PC-9 (cell line): Measurements from ENCODE around the gene HINT2. TPM values are rescaled to one million over a fixed set of nuclear protein-coding genes. Genes with fewer than 3 reads are reported as not detected.

Experiments used
- BruUV-seq: library from RNA; stranded (reverse); fragments of 400-500 nt; replicated peaks from 2 replicates; lab custom pipeline; 2021; lab: Mats Ljungman, UMichigan
- CTCF ChIA-PET: fragments of 300-600 bp; sonication (Branson Sonifier 250); formaldehyde crosslinking; loops from one replicate; lab custom pipeline; 2022; ENCODE audit warnings: antibody characterized with exemption; lab: Charles Lee
- POLR2A ChIA-PET: fragments of 300-600 bp; sonication (Branson Sonifier 250); formaldehyde crosslinking; loops from one replicate; lab custom pipeline; 2022; ENCODE audit warnings: antibody characterized with exemption; ENCODE audit not compliant: unreplicated experiment; lab: Charles Lee
- DNase-seq, 2 experiments: peaks; one replicate each; pipeline versions ENCODE4 v3.0.0 to v3.0.0-alpha.2; 2015 to 2022; ENCODE audit warnings: mixed read lengths in 1 of 2
- H2AFZ ChIP-seq: fragments of 200-600 bp; sonication (generic); 2 replicates; pipeline ENCODE4 v1.8.1; 2017; ENCODE audit warnings: antibody characterized with exemption
- H3F3A ChIP-seq: fragments of 200-600 bp; sonication (generic); 2 replicates; pipeline ENCODE4 v1.8.1; 2017; ENCODE audit warnings: antibody characterized with exemption, mild to moderate bottlenecking, low read depth; ENCODE audit not compliant: insufficient read depth
- H3K27ac ChIP-seq: fragments of 200-600 bp; sonication (generic); 2 replicates; pipeline ENCODE4 v1.6.1; 2016; ENCODE audit warnings: mixed run types
- H3K27me3 ChIP-seq: fragments of 200-600 bp; sonication (generic); 2 replicates; pipeline ENCODE4 v1.6.1; 2016; ENCODE audit warnings: low read depth, mixed run types; ENCODE audit not compliant: insufficient read depth
- H3K36me3 ChIP-seq: fragments of 200-600 bp; sonication (generic); 2 replicates; pipeline ENCODE4 v1.6.1; 2016; ENCODE audit warnings: low read depth, mixed run types
- H3K4me1 ChIP-seq: fragments of 200-600 bp; sonication (generic); replicated peaks from 2 replicates; pipeline ENCODE4 v1.6.1; 2016; ENCODE audit warnings: mixed run types; ENCODE audit not compliant: insufficient read depth
- H3K4me2 ChIP-seq: fragments of 200-600 bp; sonication (generic); 2 replicates; pipeline ENCODE4 v1.6.1; 2017; ENCODE audit warnings: mixed run types
- H3K4me3 ChIP-seq: fragments of 200-600 bp; sonication (generic); 2 replicates; pipeline ENCODE4 v1.6.1; 2016; ENCODE audit warnings: mixed run types
- H3K79me2 ChIP-seq: fragments of 200-600 bp; sonication (generic); 2 replicates; pipeline ENCODE4 v1.6.1; 2017; ENCODE audit warnings: low read depth, mixed run types
- H3K9me2 ChIP-seq: fragments of 200-600 bp; sonication (generic); 2 replicates; pipeline ENCODE4 v1.8.1; 2017; ENCODE audit warnings: mild to moderate bottlenecking; ENCODE audit not compliant: insufficient read depth
- H3K9me3 ChIP-seq: fragments of 200-600 bp; sonication (generic); 2 replicates; pipeline ENCODE4 v1.8.1; 2016; ENCODE audit warnings: low read depth; ENCODE audit not compliant: insufficient read depth
- H4K20me1 ChIP-seq: fragments of 200-600 bp; sonication (generic); 2 replicates; pipeline ENCODE4 v1.8.1; 2017; ENCODE audit not compliant: insufficient read depth
- EZH2 ChIP-seq: fragments of 200-600 bp; sonication (generic); IDR thresholded peaks from 2 replicates; pipeline ENCODE4 v1.8.0; 2017; ENCODE audit warnings: antibody characterized with exemption, low read depth
- intact Hi-C: fragments of 100-400 bp; cut with micrococcal nuclease; formaldehyde crosslinking; loops from one replicate; pipeline ENCODE4 v1.10.0; 2022; ENCODE audit not compliant: unreplicated experiment
- total RNA-seq: library from RNA; stranded (reverse); gene quantifications from 2 replicates; pipeline ENCODE4 v1.2.3, GENCODE V29; 2021
- TF ChIP-seq, protein P1 (sequence below): fragments of 200-600 bp; sonication (generic); conservative IDR thresholded peaks from 2 replicates; pipeline ENCODE4 v1.6.1; 2017; ENCODE audit warnings: mixed run types, antibody characterized with exemption, mild to moderate bottlenecking, moderate library complexity

The HINT2 gene
- total RNA-seq, 1 experiment from 2014 or later, result 53.1 TPM

DNA sequence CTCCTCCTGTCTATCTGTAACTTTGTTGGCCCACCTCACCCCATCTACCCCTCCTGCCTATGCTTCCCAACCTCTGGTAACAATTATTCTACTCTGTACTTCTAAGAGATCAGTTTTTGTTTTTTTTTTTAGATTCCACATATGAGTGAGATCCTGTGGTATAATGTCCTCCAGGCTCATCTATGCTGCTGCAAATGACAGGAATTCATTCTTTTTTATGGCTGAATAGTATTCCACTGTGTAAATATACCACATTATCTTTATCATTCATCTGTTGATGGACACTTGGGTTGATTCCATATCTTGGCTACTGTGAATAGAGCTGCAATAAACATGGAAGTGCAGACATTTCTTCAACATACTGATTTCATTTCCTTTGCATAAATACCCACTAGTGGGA, 31.4 kb downstream of the HINT2 start:
- no peak for DNase-seq
- H3K79me2 ChIP-seq, result no peaks in the 10 kb centered on the region
- intact Hi-C loops, result no loop called here
- H3K4me3 ChIP-seq, result no peak overlapping the region
- no peaks in the 10 kb centered on the region for H3K9me2 ChIP-seq
- H2AFZ ChIP-seq, result no peak overlapping the region
- no peaks in the 10 kb centered on the region for H3K4me1 ChIP-seq
- no TSS peak for BruUV-seq
- no peaks in the 10 kb centered on the region for H4K20me1 ChIP-seq
- H3K27me3 ChIP-seq, result no peaks in the 10 kb centered on the region
- ChIA-PET POLR2A (no interaction called here), CTCF (no interaction called here)
- 0 out of 2 replicates have a peak, but pooled peaks cover 5% of the 10 kb centered on the region for H3K36me3 ChIP-seq
- H3K4me2 ChIP-seq, result no peak overlapping the region
- no peak overlapping the region for H3K27ac ChIP-seq
- TF ChIP-seq EZH2, result no peak
- TF ChIP-seq, protein P1, sequence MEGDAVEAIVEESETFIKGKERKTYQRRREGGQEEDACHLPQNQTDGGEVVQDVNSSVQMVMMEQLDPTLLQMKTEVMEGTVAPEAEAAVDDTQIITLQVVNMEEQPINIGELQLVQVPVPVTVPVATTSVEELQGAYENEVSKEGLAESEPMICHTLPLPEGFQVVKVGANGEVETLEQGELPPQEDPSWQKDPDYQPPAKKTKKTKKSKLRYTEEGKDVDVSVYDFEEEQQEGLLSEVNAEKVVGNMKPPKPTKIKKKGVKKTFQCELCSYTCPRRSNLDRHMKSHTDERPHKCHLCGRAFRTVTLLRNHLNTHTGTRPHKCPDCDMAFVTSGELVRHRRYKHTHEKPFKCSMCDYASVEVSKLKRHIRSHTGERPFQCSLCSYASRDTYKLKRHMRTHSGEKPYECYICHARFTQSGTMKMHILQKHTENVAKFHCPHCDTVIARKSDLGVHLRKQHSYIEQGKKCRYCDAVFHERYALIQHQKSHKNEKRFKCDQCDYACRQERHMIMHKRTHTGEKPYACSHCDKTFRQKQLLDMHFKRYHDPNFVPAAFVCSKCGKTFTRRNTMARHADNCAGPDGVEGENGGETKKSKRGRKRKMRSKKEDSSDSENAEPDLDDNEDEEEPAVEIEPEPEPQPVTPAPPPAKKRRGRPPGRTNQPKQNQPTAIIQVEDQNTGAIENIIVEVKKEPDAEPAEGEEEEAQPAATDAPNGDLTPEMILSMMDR, result no peak
- no peaks in the 10 kb centered on the region for H3K9me3 ChIP-seq
- H3F3A ChIP-seq, result peaks cover 4% of the 10 kb centered on the region; the same call in 1 of the 2 replicates

DNA sequence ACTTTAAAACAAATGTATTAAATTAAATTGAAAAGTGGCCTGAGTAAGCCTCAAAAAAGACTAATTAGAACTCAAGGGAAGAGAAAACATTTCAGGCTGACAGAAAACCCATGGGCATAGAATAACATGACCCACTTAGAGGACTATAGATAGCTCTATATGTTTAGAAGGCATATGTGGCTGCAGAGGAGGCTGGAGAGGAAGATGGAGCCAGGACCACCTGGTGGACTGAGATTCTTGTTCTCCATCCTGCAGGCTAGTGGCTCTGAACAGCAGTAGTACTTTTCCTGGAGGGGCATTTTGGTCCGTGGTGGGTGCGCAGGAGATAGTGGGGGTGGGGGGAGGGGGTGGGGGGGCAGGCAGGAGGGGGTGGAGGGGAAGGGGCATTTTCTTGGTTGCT, 33.8 kb downstream of the HINT2 start:
- POLR2A ChIA-PET, result no interaction called here
- H3K36me3 ChIP-seq, result 0 out of 2 replicates have a peak, but pooled peaks cover 5% of the 10 kb centered on the region
- DNase-seq, result no peak
- no TSS peak for BruUV-seq
- TF ChIP-seq EZH2, result no peak
- TF ChIP-seq, protein P1, result no peak
- H3K4me3 ChIP-seq, result no peak overlapping the region
- no peaks in the 10 kb centered on the region for H3K27me3 ChIP-seq
- no peaks in the 10 kb centered on the region for H3K79me2 ChIP-seq
- H3K4me1 ChIP-seq, result no peaks in the 10 kb centered on the region
- no peaks in the 10 kb centered on the region for H3K9me2 ChIP-seq
- H2AFZ ChIP-seq, result no peak overlapping the region
- no peaks in the 10 kb centered on the region for H4K20me1 ChIP-seq
- intact Hi-C loops, result no loop called here
- H3K27ac ChIP-seq, result no peak overlapping the region
- no peaks in the 10 kb centered on the region for H3F3A ChIP-seq
- no peaks in the 10 kb centered on the region for H3K9me3 ChIP-seq
- CTCF ChIA-PET, result no interaction called here
- H3K4me2 ChIP-seq, result no peak overlapping the region

DNA sequence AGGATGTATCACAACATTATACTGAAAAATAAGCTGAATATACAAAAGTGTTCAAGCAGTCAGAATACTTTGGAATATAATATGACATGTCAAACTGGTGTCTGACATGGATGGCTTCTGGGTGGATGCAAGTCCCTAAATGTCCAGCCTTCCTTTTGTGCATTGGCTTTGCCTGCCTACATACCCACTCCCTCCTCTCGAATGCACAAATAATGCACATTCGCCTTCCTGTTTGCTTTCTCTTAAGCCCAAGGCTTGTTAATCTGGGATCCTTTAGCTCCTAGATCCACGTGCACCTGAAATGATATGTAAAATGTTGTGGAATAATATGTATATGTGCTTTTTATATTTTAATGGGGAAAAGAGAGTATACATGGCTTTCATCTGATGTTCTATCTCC, 36.3 kb downstream of the HINT2 start:
- H3K36me3 ChIP-seq, result 0 out of 2 replicates have a peak, but pooled peaks cover 2% of the 10 kb centered on the region
- H3K4me3 ChIP-seq, result no peak overlapping the region
- H3K4me1 ChIP-seq, result no peaks in the 10 kb centered on the region
- no peaks in the 10 kb centered on the region for H3K9me3 ChIP-seq
- CTCF ChIA-PET, result no interaction called here
- H2AFZ ChIP-seq, result no peak overlapping the region
- no peaks in the 10 kb centered on the region for H3F3A ChIP-seq
- BruUV-seq, result no TSS peak
- no peaks in the 10 kb centered on the region for H4K20me1 ChIP-seq
- no peaks in the 10 kb centered on the region for H3K79me2 ChIP-seq
- H3K9me2 ChIP-seq, result no peaks in the 10 kb centered on the region
- no peak for DNase-seq
- intact Hi-C loops, result no loop called here
- H3K4me2 ChIP-seq, result no peak overlapping the region
- no peak for TF ChIP-seq EZH2
- TF ChIP-seq, protein P1, result no peak
- POLR2A ChIA-PET, result no interaction called here
- H3K27ac ChIP-seq, result no peak overlapping the region
- no peaks in the 10 kb centered on the region for H3K27me3 ChIP-seq
